Placental epithelial cell (primary cell): ENCODE data around the gene LRRIQ4. TPM values are rescaled to one million over a fixed set of nuclear protein-coding genes. Genes with fewer than 3 reads are reported as not detected.

Experiments used
- total RNA-seq: library from RNA; depleted of rRNA; stranded (reverse); fragments of >200 nt; gene quantifications from 2 replicates; pipeline ENCODE4 v1.2.3, GENCODE V29; 2012

LRRIQ4 gene
- total RNA-seq: under 0.01 TPM in 1 of 2 replicates, not detected in the other

DNA sequence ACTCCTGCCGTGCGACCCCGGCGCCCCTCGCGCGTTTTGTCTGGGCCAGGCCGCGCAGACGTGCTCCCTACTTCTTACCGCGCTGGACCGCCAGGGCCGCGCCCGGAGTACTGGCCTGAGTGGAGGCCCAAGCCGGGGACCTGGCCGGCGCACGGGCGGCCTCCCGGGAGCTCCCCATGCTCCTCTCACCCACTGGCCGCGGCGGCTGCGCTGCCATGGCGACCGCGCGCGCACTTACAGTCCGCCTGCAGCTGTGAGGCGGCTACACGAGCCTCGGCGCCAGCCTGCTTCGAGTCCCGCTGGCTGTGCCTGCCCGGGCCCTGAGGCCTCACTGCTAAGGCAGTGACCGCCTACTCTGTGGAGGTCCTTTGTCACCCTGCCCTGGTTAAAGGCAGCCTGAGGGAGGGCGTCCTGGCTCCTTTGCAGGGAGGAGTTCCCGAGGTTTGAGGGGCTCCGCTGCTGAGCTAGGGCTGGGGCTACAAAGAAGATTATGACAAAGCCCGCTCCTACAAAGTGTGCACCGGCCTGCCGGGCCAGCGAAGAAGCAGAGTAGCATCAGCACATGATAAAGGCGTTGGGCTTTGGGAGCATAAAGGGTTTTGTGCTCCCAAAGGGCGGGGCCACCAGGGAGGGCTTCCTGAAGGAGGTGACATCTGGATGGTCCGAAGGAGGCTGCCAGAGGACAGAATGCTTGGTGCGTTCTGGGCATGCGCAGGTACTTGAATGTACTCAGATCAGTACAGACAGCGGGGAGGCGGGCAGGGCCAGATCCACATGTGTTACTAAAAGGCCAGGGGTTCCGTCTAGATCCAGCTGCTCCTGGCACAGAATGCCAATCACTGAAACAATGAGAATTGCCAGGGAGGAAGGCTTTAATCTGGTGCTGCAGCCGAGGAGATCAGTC is at the start of gene LRRIQ4, which contains the start of gene LRRC34:
LRRIQ4 (plus strand) TSS at position 539 of the 904 bp plus-strand sequence. CDS start 9,052 bp downstream, outside the sequence.
LRRC34 (minus strand) TSS at position 573 of the 904 bp plus-strand sequence; CDS start at position 217, 356 bp downstream.

DNA sequence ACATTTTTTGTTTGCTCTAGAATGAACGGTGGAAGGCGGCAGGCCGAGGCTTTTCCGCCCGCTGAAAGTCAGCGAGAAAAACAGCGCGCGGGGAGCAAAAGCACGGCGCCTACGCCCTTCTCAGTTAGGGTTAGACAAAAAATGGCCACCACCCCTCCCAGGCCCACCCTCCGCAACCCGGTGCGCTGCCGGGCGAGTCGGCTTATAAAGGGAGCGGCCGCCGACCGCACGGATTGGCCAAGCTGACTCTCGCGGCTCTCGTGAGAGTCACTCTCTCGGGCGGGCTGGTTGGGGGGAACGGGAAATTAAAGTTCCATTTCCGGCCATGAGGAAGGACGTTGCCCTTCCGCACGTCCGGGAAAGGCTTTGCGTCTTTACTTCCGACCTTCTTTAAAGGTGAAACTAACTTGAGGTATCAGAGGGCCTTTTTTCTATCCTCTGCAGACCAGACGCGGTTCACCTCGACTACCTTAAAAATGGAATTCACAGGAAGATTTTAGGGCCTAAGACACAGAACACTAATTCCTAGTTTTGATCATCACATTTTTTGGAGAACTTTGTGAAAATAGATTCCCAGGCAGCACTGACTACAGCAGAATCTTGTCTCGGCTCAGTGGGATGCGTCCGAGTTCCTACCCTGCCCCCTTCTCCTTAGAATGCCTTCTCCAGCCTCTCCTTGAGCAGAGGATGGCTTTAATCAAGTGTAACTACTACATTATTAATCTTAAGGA is 47.6 kb upstream of the LRRIQ4 start, which contains the start of gene TERC:
TERC (minus strand) TSS at position 179 of the 731 bp plus-strand sequence.

DNA sequence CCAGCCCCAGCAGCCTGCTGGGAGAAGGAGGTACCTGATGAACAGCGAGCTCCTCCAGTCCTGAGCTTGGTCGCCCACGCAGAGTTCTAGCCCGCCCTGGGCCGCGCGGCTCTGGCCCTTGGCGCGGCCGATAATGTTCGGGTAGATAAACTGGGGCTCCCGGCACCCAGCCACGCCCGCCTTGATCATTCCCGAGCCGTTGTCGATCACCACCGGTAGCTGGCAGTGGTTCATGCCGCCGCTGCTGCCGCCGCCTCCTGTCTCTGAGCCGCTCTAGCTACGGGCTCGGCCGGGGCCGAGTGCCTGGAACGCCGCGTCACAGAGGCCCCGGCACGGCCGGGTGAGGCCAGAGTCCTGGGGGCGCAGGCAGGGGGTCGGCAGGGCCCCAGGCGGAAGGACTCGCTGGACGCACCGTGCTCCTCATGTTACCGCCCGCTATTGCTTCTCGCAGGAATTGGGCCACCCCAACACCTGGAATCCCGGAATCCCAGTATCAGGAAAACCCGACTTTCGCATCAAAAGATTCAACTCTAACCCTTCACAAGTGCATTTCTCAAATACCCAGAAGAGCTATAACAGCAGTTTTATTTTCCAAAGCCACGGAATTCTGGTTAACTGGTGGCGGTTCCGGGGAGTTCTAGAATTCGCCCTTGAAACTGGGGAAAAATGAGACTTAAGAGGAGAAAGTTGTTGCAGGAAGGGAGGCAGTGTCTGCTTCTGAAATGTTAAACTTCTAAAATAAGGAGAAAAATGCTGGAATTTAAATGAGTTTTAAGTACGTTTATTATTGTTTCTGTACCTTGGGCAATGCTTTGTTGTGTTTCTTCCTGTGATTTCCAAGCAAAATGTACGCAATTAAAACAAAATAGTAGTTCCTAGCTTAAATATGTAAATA is 43.1 kb upstream of the LRRIQ4 start, which contains the start of gene ACTRT3:
ACTRT3 (minus strand) TSS at position 275 of the 895 bp plus-strand sequence; CDS start at position 234, 41 bp downstream.

DNA sequence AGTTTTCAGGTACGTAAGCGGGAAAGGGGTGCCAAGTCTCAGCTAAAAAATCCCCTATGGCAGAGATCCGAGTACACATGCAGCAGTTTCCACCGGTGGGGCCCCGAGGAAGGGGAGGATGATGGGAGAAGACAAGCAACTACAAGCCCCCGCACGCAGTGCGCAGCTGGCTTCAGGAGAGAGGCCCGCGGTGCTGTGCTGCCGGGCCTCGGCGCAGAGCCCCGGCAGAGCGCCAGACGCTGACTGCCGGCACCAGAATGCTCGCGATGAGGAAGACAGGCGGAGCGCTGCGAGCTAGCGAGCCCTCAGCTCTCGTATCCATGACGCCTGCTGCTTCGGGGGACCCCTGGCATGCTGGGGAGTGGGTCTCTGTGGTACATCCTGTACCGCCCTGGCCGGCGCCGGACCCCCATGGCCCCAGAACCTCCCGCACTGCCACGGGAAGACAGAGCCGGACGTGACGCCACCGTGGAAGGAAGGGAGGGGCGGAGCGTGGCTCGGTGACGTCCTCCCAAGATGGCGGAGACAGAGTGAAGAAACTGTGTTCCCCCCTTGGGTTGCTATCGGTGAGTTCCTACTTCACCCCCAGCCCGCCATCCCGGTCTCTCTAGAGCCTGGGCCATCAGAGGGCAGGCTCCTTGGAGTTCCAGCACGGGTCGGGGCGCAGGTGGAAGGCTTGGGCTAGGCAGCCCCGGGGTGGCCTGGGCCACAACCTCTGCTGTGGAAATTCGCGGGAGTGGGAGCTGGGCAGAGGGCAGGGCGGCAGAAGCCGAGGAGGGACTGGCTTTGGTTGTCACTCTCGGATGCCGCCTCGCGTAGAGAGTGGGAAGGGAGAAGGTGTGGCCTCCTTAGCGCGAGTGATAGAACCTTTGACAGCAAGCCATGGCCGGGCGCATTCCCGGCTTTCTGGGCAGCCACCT is 39.5 kb upstream of the LRRIQ4 start, which contains the start of gene MYNN:
MYNN (plus strand) TSS at position 500 of the 920 bp plus-strand sequence. CDS start 900 bp downstream, outside the sequence.

DNA sequence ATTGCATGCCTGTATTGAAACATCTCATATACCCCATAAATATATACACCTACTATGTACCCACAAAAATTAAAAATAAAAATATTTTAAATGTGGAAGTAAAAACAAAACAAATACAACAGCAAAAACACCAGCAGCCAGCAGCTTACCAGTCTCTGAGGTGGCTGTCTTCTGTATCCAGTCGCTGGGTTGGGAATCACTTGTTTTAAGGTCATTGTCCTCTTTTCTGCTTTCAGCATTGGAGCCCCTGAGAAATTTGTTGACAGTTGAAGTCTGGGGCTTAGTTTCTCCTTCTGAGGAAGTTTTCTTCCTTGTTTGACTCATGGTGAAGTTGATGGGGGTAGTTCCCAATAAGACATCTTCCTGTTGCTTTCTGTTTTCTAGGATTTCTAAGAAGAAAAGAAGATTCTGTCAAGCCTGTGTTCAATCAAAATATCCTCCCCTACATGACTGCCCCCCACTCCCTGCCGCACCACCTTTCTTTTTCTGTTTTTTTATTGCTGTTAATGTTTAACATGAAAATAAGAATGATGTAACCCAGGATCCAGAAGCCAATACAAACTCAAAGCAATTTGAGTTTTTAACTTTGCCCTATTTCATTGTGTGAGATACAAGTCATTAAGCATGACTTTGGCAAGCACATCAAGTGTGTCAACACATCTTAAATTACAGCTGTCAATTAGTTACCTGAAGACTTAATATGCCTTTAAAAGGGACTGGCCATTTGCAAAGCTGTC is 57.0 kb downstream of the LRRIQ4 start, which contains the start of gene LRRC31:
LRRC31 (minus strand) TSS at position 452 of the 737 bp plus-strand sequence; CDS start at position 324, 128 bp downstream.

Other genes starting within 250 kb of the LRRIQ4 start
- not detected in 2 replicates for gene MECOM, start 149.2 kb upstream of the LRRIQ4 start, total RNA-seq
- 334 and 374 TPM in 2 replicates for gene TERC, start 47.8 kb upstream of the LRRIQ4 start, total RNA-seq
- 6.2 and 7.1 TPM in 2 replicates for gene ACTRT3, start 43.3 kb upstream of the LRRIQ4 start, total RNA-seq
- gene MYNN, start 39.5 kb upstream of the LRRIQ4 start, total RNA-seq: 19.6 and 23.9 TPM in 2 replicates
- gene LRRC34, start within 50 bp of the LRRIQ4 start, total RNA-seq: 2.4 and 3.1 TPM in 2 replicates
- not detected in 2 replicates for gene LRRC31, start 57.1 kb downstream of the LRRIQ4 start, total RNA-seq
- gene SAMD7, start 98.7 kb downstream of the LRRIQ4 start, total RNA-seq: not detected in 2 replicates
- gene SEC62, start 153.9 kb downstream of the LRRIQ4 start, total RNA-seq: 18.8 and 22.3 TPM in 2 replicates
- 0.11 TPM in 1 of 2 replicates, not detected in the other for gene GPR160, start 225.1 kb downstream of the LRRIQ4 start, total RNA-seq